Thymus (tissue), 11 donors: Measurements from ENCODE around the gene C1orf116. TPM values are rescaled to one million over a fixed set of nuclear protein-coding genes. Genes with fewer than 3 reads are reported as not detected.
A peak's percentile ranks its signal among the peaks of the same experiment; 100 is the strongest.

Experiments used
- DNase-seq, 9 donors: peaks; one replicate each; pipeline ENCODE4 v3.0.0-alpha.2; 2013; ENCODE audit warnings: low spot score in 9 of 9, low read depth in 6 of 9, missing footprints in 1 of 9
- H3K27ac ChIP-seq, 2 donors: one replicate each; pipeline ENCODE4 v1.5.1; 2013; ENCODE audit warnings: control low read depth in 1 of 2, low read depth in 1 of 2, low read length in 1 of 2, mild to moderate bottlenecking in 1 of 2, moderate library complexity in 1 of 2
- H3K27me3 ChIP-seq, 2 donors: one replicate each; pipeline ENCODE4 v1.5.1; 2013; ENCODE audit warnings: low read length in 1 of 2; ENCODE audit not compliant: control insufficient read depth in 2 of 2, insufficient read depth in 1 of 2
- H3K36me3 ChIP-seq, 2 donors: one replicate each; pipeline ENCODE4 v1.5.1; 2013; ENCODE audit warnings: low read length in 1 of 2, mild to moderate bottlenecking in 1 of 2, moderate library complexity in 1 of 2; ENCODE audit not compliant: control insufficient read depth in 2 of 2, insufficient read depth in 2 of 2
- H3K4me1 ChIP-seq, 2 donors: one replicate each; pipeline ENCODE4 v1.5.1; 2013; ENCODE audit warnings: low read length in 2 of 2; ENCODE audit not compliant: control insufficient read depth in 2 of 2, insufficient read depth in 2 of 2
- H3K4me3 ChIP-seq, 2 donors: one replicate each; pipeline ENCODE4 v1.5.1; 2013; ENCODE audit warnings: low read length in 2 of 2, control low read depth in 1 of 2, mild to moderate bottlenecking in 1 of 2
- H3K9me3 ChIP-seq, 2 donors: one replicate each; pipeline ENCODE4 v1.5.1; 2013; ENCODE audit warnings: low read length in 1 of 2, mild to moderate bottlenecking in 1 of 2; ENCODE audit not compliant: control insufficient read depth in 2 of 2, insufficient read depth in 1 of 2
- WGBS: extraction: QIAGEN DNeasy Blood & Tissue Kit; methylation state at CpG from one replicate; pipeline ENCODE4 v1.1.7; 2013; 5-methylcytosine and 5-hydroxymethylcytosine counted together
- polyA plus RNA-seq: library from polyadenylated mRNA; stranded (reverse); fragments of 200-250 nt; gene quantifications from one replicate; pipeline ENCODE4 v1.2.3, GENCODE V29; 2013
- total RNA-seq: library from RNA; stranded (reverse); fragments of 120-200 nt; gene quantifications from one replicate; pipeline ENCODE4 v1.2.4, GENCODE V29; 2013
- donor health status: healthy.

Gene C1orf116
- total and polyA plus RNA-seq, 2 donors = 0.05 to 0.98 TPM

- H3K27ac ChIP-seq = no peak overlapping the region
- DNase-seq = no peak
- 95% methylated on average over 2 of the region's 2 CpGs for WGBS
- H3K4me3 ChIP-seq = no peak overlapping the region
- H3K9me3 ChIP-seq = no peaks in the 10 kb centered on the region
- no peaks in the 10 kb centered on the region for H3K36me3 ChIP-seq
- no peaks in the 10 kb centered on the region for H3K27me3 ChIP-seq
- H3K4me1 ChIP-seq = no peaks in the 10 kb centered on the region
Measured at GRCh38 chr1:206998816-206999215, 33.7 kb downstream of the C1orf116 start.

- H3K4me1 ChIP-seq = no peaks in the 10 kb centered on the region
- H3K9me3 ChIP-seq = no peaks in the 10 kb centered on the region
- H3K27me3 ChIP-seq = no peaks in the 10 kb centered on the region
- no peak overlapping the region for H3K4me3 ChIP-seq
- H3K27ac ChIP-seq = no peak overlapping the region
- H3K36me3 ChIP-seq = no peaks in the 10 kb centered on the region
- DNase-seq = no peak
Measured at GRCh38 chr1:206992790-206993189, 39.8 kb downstream of the C1orf116 start.

- 100% methylated on average over 1 of the region's 1 CpG for WGBS
- no peaks in the 10 kb centered on the region for H3K27me3 ChIP-seq
- H3K36me3 ChIP-seq = no peaks in the 10 kb centered on the region
- DNase-seq = no peak
- H3K4me1 ChIP-seq = no peaks in the 10 kb centered on the region
- H3K27ac ChIP-seq = no peak overlapping the region
- no peaks in the 10 kb centered on the region for H3K9me3 ChIP-seq
- no peak overlapping the region for H3K4me3 ChIP-seq
Measured at GRCh38 chr1:206987873-206988272, 44.7 kb downstream of the C1orf116 start.

- 98% methylated on average over 3 of the region's 3 CpGs for WGBS
- H3K4me1 ChIP-seq = no peaks in the 10 kb centered on the region
- H3K36me3 ChIP-seq = no peaks in the 10 kb centered on the region
- H3K27me3 ChIP-seq = no peaks in the 10 kb centered on the region
- no peaks in the 10 kb centered on the region for H3K9me3 ChIP-seq
- H3K27ac ChIP-seq = no peak overlapping the region
- DNase-seq = no peak
- H3K4me3 ChIP-seq = no peak overlapping the region
Measured at GRCh38 chr1:206986885-206987284, 45.7 kb downstream of the C1orf116 start.

- H3K9me3 ChIP-seq = no peaks in the 10 kb centered on the region
- no peak overlapping the region for H3K4me3 ChIP-seq
- 95% methylated on average over 3 of the region's 3 CpGs for WGBS
- no peak overlapping the region for H3K27ac ChIP-seq
- no peak for DNase-seq
- H3K36me3 ChIP-seq = no peaks in the 10 kb centered on the region
- no peaks in the 10 kb centered on the region for H3K27me3 ChIP-seq
- no peaks in the 10 kb centered on the region for H3K4me1 ChIP-seq
Measured at GRCh38 chr1:206986402-206986801, 46.2 kb downstream of the C1orf116 start.

GRCh38 chr1:206985162-206985749, 47.3 kb downstream of the C1orf116 start:
- no peaks in the 10 kb centered on the region for H3K36me3 ChIP-seq
- no peaks in the 10 kb centered on the region for H3K4me1 ChIP-seq
- no peak overlapping the region for H3K27ac ChIP-seq
- WGBS = 94% methylated on average over 10 of the region's 10 CpGs
- H3K27me3 ChIP-seq = no peaks in the 10 kb centered on the region
- no peak for DNase-seq
- no peak overlapping the region for H3K4me3 ChIP-seq
- no peaks in the 10 kb centered on the region for H3K9me3 ChIP-seq

- Histone ChIP-seq H3K4me3 (no peak overlapping the region), H3K36me3 (no peaks in the 10 kb centered on the region), H3K4me1 (no peaks in the 10 kb centered on the region), H3K27me3 (no peaks in the 10 kb centered on the region), H3K27ac (no peak overlapping the region), H3K9me3 (no peaks in the 10 kb centered on the region)
- DNase-seq = peak in 6 of 9 donors; percentile 16 to 66 (median 40)
- WGBS = 45% methylated on average over 4 of the region's 4 CpGs
Measured at GRCh38 chr1:206982216-206982615, 50.3 kb downstream of the C1orf116 start.

GRCh38 chr1:206979379-206980043, 53.0 kb downstream of the C1orf116 start:
- Histone ChIP-seq H3K9me3 (no peaks in the 10 kb centered on the region), H3K36me3 (no peaks in the 10 kb centered on the region), H3K27ac (no peak overlapping the region), H3K27me3 (no peaks in the 10 kb centered on the region), H3K4me3 (no peak overlapping the region), H3K4me1 (no peaks in the 10 kb centered on the region)
- DNase-seq = no peak
- 92% methylated on average over 3 of the region's 3 CpGs for WGBS

- Histone ChIP-seq H3K27ac (no peak overlapping the region), H3K36me3 (no peaks in the 10 kb centered on the region), H3K4me1 (no peaks in the 10 kb centered on the region), H3K27me3 (no peaks in the 10 kb centered on the region), H3K9me3 (no peaks in the 10 kb centered on the region), H3K4me3 (no peak overlapping the region)
- 98% methylated on average over 7 of the region's 7 CpGs for WGBS
- no peak for DNase-seq
Measured at GRCh38 chr1:206978259-206978658, 54.3 kb downstream of the C1orf116 start.
